PC-3 (cell line): ENCODE measurements around the gene IFNLR1. TPM values are rescaled to one million over a fixed set of nuclear protein-coding genes. Genes with fewer than 3 reads are reported as not detected.

Experiments used
- ATAC-seq: fragments of 200-7000 bp; cut with Tn5 transposase; 2 replicates; pipeline ENCODE4 v1.9.1; 2020; ENCODE audit warnings: mild to moderate bottlenecking, moderate library complexity
- BruUV-seq: library from RNA; stranded (reverse); fragments of 400-500 nt; replicated peaks from 2 replicates; lab custom pipeline; 2021; lab: Mats Ljungman, UMichigan
- CTCF ChIA-PET: fragments of 300-600 bp; sonication (Branson Sonifier 250); formaldehyde crosslinking; loops from one replicate; lab custom pipeline; 2022; ENCODE audit warnings: antibody characterized with exemption; lab: Charles Lee
- POLR2A ChIA-PET: fragments of 300-600 bp; sonication (Branson Sonifier 250); formaldehyde crosslinking; loops from one replicate; lab custom pipeline; 2022; ENCODE audit warnings: antibody characterized with exemption; ENCODE audit not compliant: unreplicated experiment; lab: Charles Lee
- DNase-seq: peaks from one replicate; pipeline ENCODE4 v3.0.0-alpha.2; 2015
- H2AFZ ChIP-seq: fragments of 300-600 bp; sonication (generic); 2 replicates; pipeline ENCODE4 v1.6.0; 2016; ENCODE audit warnings: antibody characterized with exemption, low read length
- H3F3A ChIP-seq: fragments of 300-600 bp; sonication (generic); one replicate; pipeline ENCODE4 v1.6.0; 2017; ENCODE audit warnings: antibody characterized with exemption, low read length, control low read depth, mild to moderate bottlenecking; ENCODE audit not compliant: unreplicated experiment
- H3K27ac ChIP-seq: fragments of 300-600 bp; sonication (generic); 2 replicates; pipeline ENCODE4 v1.5.1; 2016; ENCODE audit warnings: mild to moderate bottlenecking, low read length
- H3K27me3 ChIP-seq: fragments of 300-600 bp; sonication (generic); 2 replicates; pipeline ENCODE4 v1.6.1; 2016; ENCODE audit warnings: low read length, mixed read lengths
- H3K36me3 ChIP-seq: fragments of 300-600 bp; sonication (generic); 2 replicates; pipeline ENCODE4 v1.6.1; 2016; ENCODE audit warnings: low read depth, mixed run types, low read length, mixed read lengths
- H3K4me1 ChIP-seq: fragments of 300-600 bp; sonication (generic); 2 replicates; pipeline ENCODE4 v1.5.1; 2016; ENCODE audit warnings: low read length; ENCODE audit not compliant: insufficient read depth
- H3K4me2 ChIP-seq: fragments of 300-600 bp; sonication (generic); 2 replicates; pipeline ENCODE4 v1.6.0; 2016; ENCODE audit warnings: low read length
- H3K4me3 ChIP-seq: fragments of 300-600 bp; sonication (generic); 2 replicates; pipeline ENCODE4 v1.5.1; 2016; ENCODE audit warnings: mild to moderate bottlenecking, low read length, mixed read lengths
- H3K79me2 ChIP-seq: fragments of 300-600 bp; sonication (generic); 2 replicates; pipeline ENCODE4 v1.6.1; 2017; ENCODE audit warnings: low read length, mixed read lengths
- H3K9ac ChIP-seq: fragments of 300-600 bp; sonication (generic); 2 replicates; pipeline ENCODE4 v1.6.0; 2016; ENCODE audit warnings: mild to moderate bottlenecking, low read length
- H3K9me2 ChIP-seq: fragments of 300-600 bp; sonication (generic); replicated peaks from 2 replicates; pipeline ENCODE4 v1.6.1; 2016; ENCODE audit warnings: mixed run types, low read length, mixed read lengths
- H3K9me3 ChIP-seq: fragments of 300-600 bp; sonication (generic); 2 replicates; pipeline ENCODE4 v1.6.1; 2016; ENCODE audit warnings: low read length, mixed read lengths
- H4K20me1 ChIP-seq: fragments of 300-600 bp; sonication (generic); 2 replicates; pipeline ENCODE4 v1.6.1; 2016; ENCODE audit warnings: low read length, mixed read lengths
- EZH2 ChIP-seq: fragments of 300-600 bp; sonication (generic); IDR thresholded peaks from one replicate; pipeline ENCODE4 v1.6.1; 2017; ENCODE audit warnings: antibody characterized with exemption, mild to moderate bottlenecking, low read length; ENCODE audit not compliant: unreplicated experiment
- EZH2phosphoT487 ChIP-seq: fragments of 300-600 bp; sonication (generic); IDR thresholded peaks from 2 replicates; pipeline ENCODE4 v1.6.1; 2018; ENCODE audit warnings: mild to moderate bottlenecking, antibody characterized with exemption, low read length, borderline replicate concordance
- intact Hi-C: fragments of 100-400 bp; cut with micrococcal nuclease; formaldehyde crosslinking; loops from 2 replicates; pipeline ENCODE4 v1.9.0; 2023
- total RNA-seq: library from RNA; depleted of rRNA; stranded (reverse); fragments of >200 nt; gene quantifications from 2 replicates; pipeline ENCODE4 v1.2.3, GENCODE V29; 2014
- TF ChIP-seq, protein P1 (sequence below): fragments of 300-600 bp; sonication (generic); conservative IDR thresholded peaks from 2 replicates; pipeline ENCODE4 v1.5.1; 2017; ENCODE audit warnings: antibody characterized with exemption, low read depth, mild to moderate bottlenecking, low read length

Gene IFNLR1
- total RNA-seq, 1 experiment from 2014 or later = 9.5 TPM

DNA sequence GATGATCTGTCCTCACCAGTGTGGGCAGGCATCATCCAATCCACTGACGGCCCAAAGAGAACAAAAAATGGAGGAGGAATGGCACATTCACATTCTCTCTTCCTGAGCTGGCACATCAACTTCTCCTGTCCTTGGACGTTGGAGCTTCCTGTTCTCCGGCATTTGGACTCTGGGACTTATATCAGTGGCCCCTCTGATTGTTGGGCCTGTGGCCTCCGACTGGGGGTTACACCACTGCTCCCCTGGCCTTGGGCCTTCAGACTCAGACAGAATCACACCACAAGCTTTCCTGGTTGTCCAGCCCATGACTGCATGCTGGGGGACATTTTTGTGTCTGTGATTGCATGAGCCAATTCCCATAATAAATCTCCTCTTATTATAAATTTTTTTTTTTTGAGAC is 20.1 kb downstream of the IFNLR1 start:
- ChIA-PET POLR2A (interaction anchor here (0.5 kb wide), 1 partner anchor 365 kb away, joined by 4 read pairs; no protein-coding TSS in a partner anchor), CTCF (no interaction called here)
- intact Hi-C loops = no loop called here
- Histone ChIP-seq H3K9me3 (no peaks in the 10 kb centered on the region), H3K4me2 (no peak overlapping the region), H3K36me3 (peaks cover 5% of the 10 kb centered on the region; the same call in 1 of the 2 replicates), H3K9me2 (no peaks in the 10 kb centered on the region), H3K9ac (no peak overlapping the region), H3K27ac (no peak overlapping the region), H3K4me1 (no peaks in the 10 kb centered on the region), H3K27me3 (no peaks in the 10 kb centered on the region), H3F3A (no peaks in the 10 kb centered on the region), H2AFZ (no peak overlapping the region), H3K79me2 (no peaks in the 10 kb centered on the region), H4K20me1 (no peaks in the 10 kb centered on the region), H3K4me3 (no peak overlapping the region)
- ATAC-seq (no peak), DNase-seq (no peak)
- no TSS peak for BruUV-seq
- no peak for TF ChIP-seq EZH2
- TF ChIP-seq, protein P1, sequence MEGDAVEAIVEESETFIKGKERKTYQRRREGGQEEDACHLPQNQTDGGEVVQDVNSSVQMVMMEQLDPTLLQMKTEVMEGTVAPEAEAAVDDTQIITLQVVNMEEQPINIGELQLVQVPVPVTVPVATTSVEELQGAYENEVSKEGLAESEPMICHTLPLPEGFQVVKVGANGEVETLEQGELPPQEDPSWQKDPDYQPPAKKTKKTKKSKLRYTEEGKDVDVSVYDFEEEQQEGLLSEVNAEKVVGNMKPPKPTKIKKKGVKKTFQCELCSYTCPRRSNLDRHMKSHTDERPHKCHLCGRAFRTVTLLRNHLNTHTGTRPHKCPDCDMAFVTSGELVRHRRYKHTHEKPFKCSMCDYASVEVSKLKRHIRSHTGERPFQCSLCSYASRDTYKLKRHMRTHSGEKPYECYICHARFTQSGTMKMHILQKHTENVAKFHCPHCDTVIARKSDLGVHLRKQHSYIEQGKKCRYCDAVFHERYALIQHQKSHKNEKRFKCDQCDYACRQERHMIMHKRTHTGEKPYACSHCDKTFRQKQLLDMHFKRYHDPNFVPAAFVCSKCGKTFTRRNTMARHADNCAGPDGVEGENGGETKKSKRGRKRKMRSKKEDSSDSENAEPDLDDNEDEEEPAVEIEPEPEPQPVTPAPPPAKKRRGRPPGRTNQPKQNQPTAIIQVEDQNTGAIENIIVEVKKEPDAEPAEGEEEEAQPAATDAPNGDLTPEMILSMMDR = no peak
- TF ChIP-seq EZH2phosphoT487 = no peak

DNA sequence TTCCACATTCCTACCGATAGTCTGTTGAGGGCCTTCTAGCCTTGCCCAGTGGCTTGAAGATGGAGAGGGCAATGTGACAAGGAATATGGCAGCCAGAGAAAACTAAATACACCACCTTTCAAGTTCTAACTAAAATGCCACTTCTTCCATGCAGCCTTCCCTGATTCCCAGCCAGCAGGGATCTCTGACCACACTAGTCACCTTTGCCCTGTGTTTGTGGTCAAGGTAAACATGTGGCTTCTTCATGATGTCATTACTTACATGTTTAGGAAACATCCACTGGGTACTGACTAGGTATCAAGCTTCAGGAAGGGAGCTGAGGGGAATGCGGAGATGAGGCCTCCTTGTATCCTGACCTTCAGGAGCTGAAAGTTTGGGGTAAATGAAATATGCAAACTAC is 21.6 kb downstream of the IFNLR1 start:
- ChIA-PET CTCF (no interaction called here), POLR2A (no interaction called here)
- ATAC-seq (no peak), DNase-seq (no peak)
- H3K36me3 ChIP-seq = peaks cover 5% of the 10 kb centered on the region; the same call in 1 of the 2 replicates
- H3K4me3 ChIP-seq = no peak overlapping the region
- H3K9me3 ChIP-seq = no peaks in the 10 kb centered on the region
- H3K4me1 ChIP-seq = no peaks in the 10 kb centered on the region
- no peak for TF ChIP-seq EZH2
- no peak for TF ChIP-seq EZH2phosphoT487
- TF ChIP-seq, protein P1 = no peak
- no peaks in the 10 kb centered on the region for H4K20me1 ChIP-seq
- no peaks in the 10 kb centered on the region for H3K27me3 ChIP-seq
- no TSS peak for BruUV-seq
- H3K4me2 ChIP-seq = no peak overlapping the region
- intact Hi-C loops = no loop called here
- no peak overlapping the region for H2AFZ ChIP-seq
- H3K79me2 ChIP-seq = no peaks in the 10 kb centered on the region
- no peaks in the 10 kb centered on the region for H3F3A ChIP-seq
- H3K27ac ChIP-seq = no peak overlapping the region
- no peak overlapping the region for H3K9ac ChIP-seq
- H3K9me2 ChIP-seq = no peaks in the 10 kb centered on the region

DNA sequence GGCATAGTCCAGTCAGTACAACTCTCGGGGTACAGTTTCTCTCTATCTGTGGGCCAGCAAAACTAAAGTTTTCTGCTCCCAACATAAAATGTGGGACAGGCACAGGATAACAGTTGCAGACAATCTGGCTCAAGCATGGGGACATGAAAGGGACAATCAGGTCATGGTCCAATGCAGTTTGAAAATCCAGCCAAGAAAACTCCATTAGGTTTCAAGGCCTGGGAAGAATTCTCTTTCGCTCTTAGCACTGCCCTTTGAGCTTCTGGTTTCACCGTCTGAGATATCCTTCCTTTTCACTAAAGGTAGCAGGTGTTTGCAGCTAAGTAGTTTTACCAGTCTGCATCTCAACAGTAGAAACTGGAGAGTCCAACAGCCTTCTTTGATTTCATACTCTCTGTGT is 23.1 kb downstream of the IFNLR1 start:
- Histone ChIP-seq H3K79me2 (no peaks in the 10 kb centered on the region), H4K20me1 (no peaks in the 10 kb centered on the region), H3K27ac (no peak overlapping the region), H3K4me1 (no peaks in the 10 kb centered on the region), H3K9me2 (no peaks in the 10 kb centered on the region), H3K36me3 (peaks cover 5% of the 10 kb centered on the region; the same call in 1 of the 2 replicates), H3K27me3 (no peaks in the 10 kb centered on the region), H3K9ac (no peak overlapping the region), H3K9me3 (no peaks in the 10 kb centered on the region), H2AFZ (no peak overlapping the region), H3F3A (no peaks in the 10 kb centered on the region), H3K4me3 (no peak overlapping the region), H3K4me2 (no peak overlapping the region)
- no peak for DNase-seq
- no peak for ATAC-seq
- intact Hi-C loops = no loop called here
- ChIA-PET CTCF (no interaction called here), POLR2A (no interaction called here)
- no TSS peak for BruUV-seq
- TF ChIP-seq EZH2phosphoT487 (no peak), EZH2 (no peak)
- TF ChIP-seq, protein P1 = no peak
